ENCODE data around the gene OR10A3.

GRCh38 chr11:7949934-7950333 is 8.4 kb upstream of the OR10A3 start:
- TF ChIP-seq CTCF (IDR thresholded peaks at IDR 0.05): no peak
- no peak for TF ChIP-seq POLR2A (IDR thresholded peaks at IDR 0.05)
